H1 (cell line): Measurements from ENCODE around the gene GEMIN2. TPM values are rescaled to one million over a fixed set of nuclear protein-coding genes. Genes with fewer than 3 reads are reported as not detected.

ENCODE experiments used
- ASH2L ChIP-seq: fragments of 200-600, 300-600 bp; sonication (generic); IDR thresholded peaks from one replicate; pipeline ENCODE4 v1.7.1; 2017; ENCODE audit warnings: low read length
- CHD7 ChIP-seq: fragments of 300-600 bp; sonication (generic); IDR thresholded peaks from 2 replicates; pipeline ENCODE4 v1.7.1; 2012; ENCODE audit warnings: low read length, moderate library complexity, mild to moderate bottlenecking, inconsistent platforms; ENCODE audit not compliant: insufficient replicate concordance
- EGR1 ChIP-seq: IDR thresholded peaks from 2 replicates; pipeline ENCODE4 v1.6.1; 2011; ENCODE audit warnings: low read depth, low read length, borderline replicate concordance
- GTF2F1 ChIP-seq: IDR thresholded peaks from 2 replicates; pipeline ENCODE4 v1.6.1; 2012; ENCODE audit warnings: low read depth, low read length, improper control_type of control experiment, borderline replicate concordance
- JUN ChIP-seq: IDR thresholded peaks from 2 replicates; pipeline ENCODE4 v1.6.1; 2011; ENCODE audit warnings: low read depth, mild to moderate bottlenecking, improper control_type of control experiment, low read length
- POLR2AphosphoS5 ChIP-seq: IDR thresholded peaks from 2 replicates; pipeline ENCODE4 v1.6.1; 2011; ENCODE audit warnings: low read depth, low read length
- RAD21 ChIP-seq, 2 experiments: IDR thresholded peaks in 1 of 2; conservative IDR thresholded peaks in 1 of 2; 2 replicates each; pipeline ENCODE4 v1.6.1; 2011; ENCODE audit warnings: low read depth in 2 of 2, low read length in 2 of 2, improper control_type of control experiment in 1 of 2, inconsistent platforms in 1 of 2, mild to moderate bottlenecking in 1 of 2, moderate library complexity in 1 of 2
- SIRT6 ChIP-seq: IDR thresholded peaks from one replicate; pipeline ENCODE4 v1.7.1; 2012; ENCODE audit warnings: low read length, inconsistent platforms
- SP2 ChIP-seq: IDR thresholded peaks from 2 replicates; pipeline ENCODE4 v1.6.1; 2012; ENCODE audit warnings: mild to moderate bottlenecking, low read length, inconsistent platforms
- TCF12 ChIP-seq: IDR thresholded peaks from 2 replicates; pipeline ENCODE4 v1.6.1; 2011; ENCODE audit warnings: low read depth, mild to moderate bottlenecking, low read length
- USF2 ChIP-seq: IDR thresholded peaks from 2 replicates; pipeline ENCODE4 v1.6.1; 2011; ENCODE audit warnings: low read length, improper control_type of control experiment
- ZNF274 ChIP-seq: IDR thresholded peaks from 2 replicates; pipeline ENCODE4 v1.7.0; 2012; ENCODE audit warnings: low read length, borderline replicate concordance; ENCODE audit errors: extremely low read depth
- polyA plus RNA-seq, 7 experiments: library from polyadenylated mRNA; depleted of rRNA in 3 of 7; stranded (reverse) in 5 of 7; unstranded in 2 of 7; fragments of >200 nt in 5 of 7; fragments of 200-250 nt in 2 of 7; gene quantifications; 1 replicate in 5 of 7; 2 replicates in 1 of 7; 4 replicates in 1 of 7; pipeline versions ENCODE4 v1.2.1 to v1.2.3, GENCODE V29; 2011 to 2013; ENCODE audit warnings: missing spikeins in 2 of 7, mixed read lengths in 2 of 7
- total RNA-seq: library from RNA; stranded (reverse); fragmentation: NEBNext Ultra II Directional; extraction: Animal tissue kit (Norgen Biotek cat#: 25700); gene quantifications from 2 replicates; pipeline ENCODE4 v1.2.1, GENCODE V29; 2021

Gene GEMIN2
- total and polyA plus RNA-seq, 2 of the 8 experiments (the other 6 are each of a cell fraction or from before 2014, with no cell fraction given): 29.1 to 30.8 TPM

- no peak for TF ChIP-seq CHD7
- no peak for TF ChIP-seq JUN
- TF ChIP-seq USF2: no peak
- no peak for TF ChIP-seq SP2
- no peak for TF ChIP-seq TCF12
- TF ChIP-seq GTF2F1: no peak
- no peak for TF ChIP-seq ASH2L
- no peak for TF ChIP-seq POLR2AphosphoS5
- no peak for TF ChIP-seq RAD21 (IDR thresholded peaks at IDR 0.05 in 1 of 2, conservative IDR thresholded peaks at IDR 0.05 in 1 of 2; ENCODE audit: low read depth in 2 of 2, low read length in 2 of 2)
- TF ChIP-seq SIRT6: no peak
- no peak for TF ChIP-seq EGR1
- TF ChIP-seq ZNF274: no peak
Measured at GRCh38 chr14:39157491-39157890, 43.4 kb downstream of the GEMIN2 start (continued).
